HG02852 (cell line): ENCODE measurements around the gene CCDC185.

Source experiments
- ATAC-seq: cut with Tn5 transposase; IDR thresholded peaks from one replicate; pipeline ENCODE4 v1.9.1; 2021; ENCODE audit warnings: mild to moderate bottlenecking, moderate library complexity; ENCODE audit not compliant: unreplicated experiment

The CCDC185 gene

GRCh38 chr1:223429313-223429731 lies 36.1 kb downstream of the CCDC185 start:
- no peak for ATAC-seq

- no peak for ATAC-seq
Observed at GRCh38 chr1:223429821-223430220, 36.6 kb downstream of the CCDC185 start.

DNA sequence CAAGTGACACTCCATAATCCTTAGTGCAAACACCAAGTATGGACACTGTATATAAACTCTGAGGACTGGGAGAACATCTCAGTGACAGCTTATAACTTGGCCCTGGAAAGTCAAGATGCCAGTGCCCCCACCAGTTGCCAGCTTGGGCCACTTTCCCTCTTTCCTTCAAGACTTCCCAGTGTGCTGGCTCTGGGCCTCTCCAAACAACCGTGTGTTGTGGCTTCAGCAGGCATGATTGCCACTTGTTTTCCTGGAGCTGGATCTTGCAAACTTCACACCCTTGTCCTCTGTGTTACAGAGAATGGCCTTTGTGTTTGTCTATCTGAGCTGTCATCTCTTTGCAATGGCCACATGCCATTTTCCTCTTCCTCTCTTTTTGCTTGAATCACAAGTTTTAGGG lies 37.0 kb downstream of the CCDC185 start:
- no peak for ATAC-seq

DNA sequence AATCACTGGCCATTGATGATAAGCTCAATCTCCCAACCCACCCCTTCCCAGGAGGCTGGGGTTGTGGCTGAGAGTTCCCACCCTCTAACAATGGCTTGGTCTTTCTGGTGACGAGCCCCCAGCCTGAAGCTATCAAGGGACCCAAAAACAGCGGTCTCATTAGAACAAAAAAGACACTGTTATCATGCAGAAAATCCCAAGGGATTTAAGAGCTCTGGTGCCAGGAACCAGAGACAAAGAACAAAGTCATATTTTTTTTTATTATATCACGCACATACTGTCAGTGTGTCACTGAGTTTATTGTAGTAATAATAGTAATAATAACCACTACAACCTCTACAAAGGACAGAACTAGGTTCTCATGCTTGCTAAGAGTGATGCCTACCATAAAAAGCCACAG lies 43.9 kb downstream of the CCDC185 start:
- no peak for ATAC-seq

DNA sequence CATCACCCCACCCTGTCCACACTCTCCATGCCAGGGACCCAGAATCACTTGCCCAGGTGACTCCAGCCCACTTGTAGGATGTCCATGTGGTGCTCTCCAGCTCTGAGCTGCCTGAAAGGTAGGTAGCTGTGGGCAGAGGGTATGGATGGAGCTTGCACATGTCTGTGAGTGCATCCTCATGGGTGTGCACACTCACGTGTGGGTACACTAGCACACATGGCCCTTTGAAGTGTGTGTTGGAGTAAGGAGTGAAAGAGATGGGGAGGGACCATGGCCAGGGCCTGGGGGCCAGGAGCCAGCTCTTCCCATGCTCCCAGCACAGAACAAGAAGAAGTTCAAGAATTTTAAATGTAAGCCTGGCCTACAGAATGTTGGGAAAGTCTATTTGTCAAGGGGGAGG lies 50.2 kb downstream of the CCDC185 start:
- no peak for ATAC-seq

- ATAC-seq: no peak
Observed at GRCh38 chr1:223444411-223444810, 51.2 kb downstream of the CCDC185 start.
